ENCODE data around the gene LILRA1. TPM values are rescaled to one million over a fixed set of nuclear protein-coding genes. Genes with fewer than 3 reads are reported as not detected.

LILRA1 gene
- total RNA-seq, 4 donors from 2014 or later, result 0.21 to 0.91 (median 0.29) TPM; not detected in 1

DNA sequence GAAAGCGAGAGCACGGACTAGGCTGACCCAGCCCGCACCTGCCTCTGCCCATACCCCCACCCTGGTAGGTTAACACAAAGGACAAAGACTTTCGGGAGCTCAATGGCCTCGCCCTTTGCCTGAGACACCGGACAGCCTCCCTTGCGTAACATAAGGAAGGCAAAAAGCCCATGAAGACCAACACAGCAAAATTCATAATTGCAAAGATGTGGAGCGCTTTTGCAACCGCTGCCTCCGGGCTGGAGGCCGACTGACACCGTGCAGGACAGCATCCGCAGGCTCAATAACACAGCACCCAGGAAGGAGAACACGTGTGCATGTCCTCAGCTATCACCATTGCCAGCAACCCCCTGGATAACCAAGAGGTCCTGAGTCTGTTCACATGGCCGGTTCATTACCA lies 15.4 kb downstream of the LILRA1 start:
- Histone ChIP-seq H3K9me3 (no peaks in the 10 kb centered on the region), H3K36me3 (no peaks in the 10 kb centered on the region), H3K27me3 (no peaks in the 10 kb centered on the region), H3K27ac (no peak overlapping the region), H3K4me1 (no peaks in the 10 kb centered on the region), H3K4me3 (no peak overlapping the region)
- no peak for DNase-seq
- no peak for TF ChIP-seq POLR2A (IDR thresholded peaks at IDR 0.05)
- TF ChIP-seq, protein P1, sequence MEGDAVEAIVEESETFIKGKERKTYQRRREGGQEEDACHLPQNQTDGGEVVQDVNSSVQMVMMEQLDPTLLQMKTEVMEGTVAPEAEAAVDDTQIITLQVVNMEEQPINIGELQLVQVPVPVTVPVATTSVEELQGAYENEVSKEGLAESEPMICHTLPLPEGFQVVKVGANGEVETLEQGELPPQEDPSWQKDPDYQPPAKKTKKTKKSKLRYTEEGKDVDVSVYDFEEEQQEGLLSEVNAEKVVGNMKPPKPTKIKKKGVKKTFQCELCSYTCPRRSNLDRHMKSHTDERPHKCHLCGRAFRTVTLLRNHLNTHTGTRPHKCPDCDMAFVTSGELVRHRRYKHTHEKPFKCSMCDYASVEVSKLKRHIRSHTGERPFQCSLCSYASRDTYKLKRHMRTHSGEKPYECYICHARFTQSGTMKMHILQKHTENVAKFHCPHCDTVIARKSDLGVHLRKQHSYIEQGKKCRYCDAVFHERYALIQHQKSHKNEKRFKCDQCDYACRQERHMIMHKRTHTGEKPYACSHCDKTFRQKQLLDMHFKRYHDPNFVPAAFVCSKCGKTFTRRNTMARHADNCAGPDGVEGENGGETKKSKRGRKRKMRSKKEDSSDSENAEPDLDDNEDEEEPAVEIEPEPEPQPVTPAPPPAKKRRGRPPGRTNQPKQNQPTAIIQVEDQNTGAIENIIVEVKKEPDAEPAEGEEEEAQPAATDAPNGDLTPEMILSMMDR (IDR thresholded peaks at IDR 0.05), result no peak
- intact Hi-C loops (cut with DNase I; ENCODE audit: low total_unique reads), result no loop called here

DNA sequence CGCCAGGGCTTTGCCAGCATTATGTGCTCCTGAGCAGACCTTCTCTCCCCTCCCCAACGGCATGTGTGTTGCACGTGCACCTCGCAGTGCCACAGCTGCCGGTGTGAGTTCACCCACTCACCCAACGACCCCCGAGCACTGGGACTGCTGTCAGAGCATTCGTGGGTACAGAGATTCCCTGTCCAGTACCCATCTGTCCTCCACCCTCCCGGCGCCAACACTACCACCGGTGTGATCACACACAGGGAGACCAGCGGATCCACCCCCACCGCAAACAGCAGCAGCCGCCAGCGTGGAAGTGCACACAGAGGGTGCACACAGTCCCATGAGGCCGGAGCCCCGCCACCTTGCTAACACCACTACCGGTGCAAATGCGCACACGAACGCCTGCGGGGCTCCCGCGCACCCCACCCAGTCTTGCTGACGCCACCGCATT lies 15.9 kb downstream of the LILRA1 start:
- Histone ChIP-seq H3K36me3 (no peaks in the 10 kb centered on the region), H3K4me1 (no peaks in the 10 kb centered on the region), H3K9me3 (no peaks in the 10 kb centered on the region), H3K27ac (no peak overlapping the region), H3K27me3 (no peaks in the 10 kb centered on the region), H3K4me3 (no peak overlapping the region)
- TF ChIP-seq, protein P1 (IDR thresholded peaks at IDR 0.05), result no peak
- TF ChIP-seq POLR2A (IDR thresholded peaks at IDR 0.05), result no peak
- intact Hi-C loops (cut with DNase I; ENCODE audit: low total_unique reads), result no loop called here
- DNase-seq, result no peak

DNA sequence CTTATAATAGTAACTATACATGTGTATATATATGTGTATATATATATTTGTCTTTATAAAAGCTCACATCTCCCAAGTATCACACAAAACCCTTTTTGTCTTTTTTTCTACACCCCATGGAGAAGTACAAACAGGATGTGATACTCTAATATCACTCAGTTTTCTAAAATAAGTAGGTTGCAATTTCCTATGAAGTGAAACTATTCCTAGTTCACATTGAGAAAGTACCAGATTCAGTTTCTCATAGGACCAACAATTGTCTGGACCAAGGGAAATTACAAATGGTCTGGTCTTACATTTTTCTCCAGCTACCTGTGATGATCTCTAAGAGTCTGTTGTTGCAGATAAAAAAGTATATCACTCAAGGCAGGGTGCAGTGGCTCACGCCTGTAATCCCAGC lies 19.0 kb downstream of the LILRA1 start:
- H3K27ac ChIP-seq, result no peak overlapping the region
- H3K4me3 ChIP-seq, result no peak overlapping the region
- no peaks in the 10 kb centered on the region for H3K4me1 ChIP-seq
- H3K27me3 ChIP-seq, result no peaks in the 10 kb centered on the region
- no peaks in the 10 kb centered on the region for H3K36me3 ChIP-seq
- intact Hi-C loops (cut with DNase I; ENCODE audit: low total_unique reads), result no loop called here
- DNase-seq, result no peak
- no peaks in the 10 kb centered on the region for H3K9me3 ChIP-seq
- no peak for TF ChIP-seq POLR2A (IDR thresholded peaks at IDR 0.05)
- TF ChIP-seq, protein P1 (IDR thresholded peaks at IDR 0.05), result no peak

DNA sequence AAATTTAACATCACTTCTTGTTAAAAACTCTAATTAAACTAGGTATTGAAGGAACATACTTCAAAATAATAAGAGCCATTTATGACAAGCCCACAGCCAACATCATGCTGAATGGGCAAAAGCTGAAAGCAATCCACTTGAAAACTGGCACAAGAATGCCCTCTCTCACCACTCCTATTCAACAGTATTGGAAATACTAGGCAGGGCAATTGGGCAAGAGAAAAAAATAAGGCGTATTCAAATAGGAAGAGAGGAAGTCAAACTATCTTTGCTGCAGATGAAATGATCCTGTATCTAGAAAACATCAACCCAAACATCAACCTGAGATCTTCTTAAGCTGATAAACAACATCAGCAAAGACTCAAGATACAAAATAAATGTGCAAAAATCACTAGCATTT lies 21.3 kb downstream of the LILRA1 start:
- Histone ChIP-seq H3K27ac (no peak overlapping the region), H3K4me3 (no peak overlapping the region), H3K9me3 (no peaks in the 10 kb centered on the region), H3K4me1 (no peaks in the 10 kb centered on the region), H3K27me3 (no peaks in the 10 kb centered on the region), H3K36me3 (no peaks in the 10 kb centered on the region)
- no peak for DNase-seq
- TF ChIP-seq, protein P1 (IDR thresholded peaks at IDR 0.05), result no peak
- TF ChIP-seq POLR2A (IDR thresholded peaks at IDR 0.05), result no peak
- intact Hi-C loops (cut with DNase I; ENCODE audit: low total_unique reads), result no loop called here

DNA sequence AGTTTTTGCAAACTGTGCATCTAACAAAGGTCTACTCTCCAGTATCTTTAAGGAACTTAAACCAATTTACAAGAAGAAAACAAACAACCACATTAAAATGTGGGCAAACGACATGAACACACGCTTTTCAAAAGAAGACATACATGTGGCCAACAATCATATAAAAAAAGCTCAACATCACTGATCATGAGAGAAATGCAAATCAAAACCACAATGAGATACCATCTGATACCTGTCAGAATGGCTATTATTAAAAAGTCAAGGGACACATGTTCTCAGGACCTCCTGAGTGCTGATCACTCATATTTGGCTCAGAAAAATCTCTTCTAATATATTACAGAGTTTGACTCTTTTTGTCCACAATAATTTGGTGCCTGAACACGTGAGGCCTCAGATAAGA lies 22.6 kb downstream of the LILRA1 start:
- H3K27ac ChIP-seq, result no peak overlapping the region
- DNase-seq, result no peak
- no peaks in the 10 kb centered on the region for H3K27me3 ChIP-seq
- H3K36me3 ChIP-seq, result no peaks in the 10 kb centered on the region
- intact Hi-C loops (cut with DNase I; ENCODE audit: low total_unique reads), result no loop called here
- no peaks in the 10 kb centered on the region for H3K9me3 ChIP-seq
- H3K4me1 ChIP-seq, result no peaks in the 10 kb centered on the region
- no peak overlapping the region for H3K4me3 ChIP-seq
- TF ChIP-seq, protein P1 (IDR thresholded peaks at IDR 0.05), result no peak
- no peak for TF ChIP-seq POLR2A (IDR thresholded peaks at IDR 0.05)
